ENCODE measurements around the gene TRAK1. TPM values are rescaled to one million over a fixed set of nuclear protein-coding genes. Genes with fewer than 3 reads are reported as not detected.

Gene TRAK1
- total RNA-seq, 1 donor from 2014 or later = 36.1 TPM

GRCh38 chr3:42127226-42127625 is 36.1 kb downstream of the TRAK1 start:
- no peak for DNase-seq (ENCODE audit: low read depth)
- Histone ChIP-seq H3K4me3 (ENCODE audit: low read depth, low read length) (no peak overlapping the region), H3K36me3 (ENCODE audit: control insufficient read depth, insufficient read depth, low read length) (peaks cover 4% of the 10 kb centered on the region), H3K27me3 (ENCODE audit: control insufficient read depth, insufficient read depth, low read length) (no peaks in the 10 kb centered on the region)
- no peak for TF ChIP-seq CTCF (IDR thresholded peaks at IDR 0.05; ENCODE audit: insufficient read depth, low read length, severe bottlenecking)
- no peak for FAIRE-seq

- Histone ChIP-seq H3K27me3 (ENCODE audit: control insufficient read depth, insufficient read depth, low read length) (no peaks in the 10 kb centered on the region), H3K36me3 (ENCODE audit: control insufficient read depth, insufficient read depth, low read length) (peaks cover 4% of the 10 kb centered on the region), H3K4me3 (ENCODE audit: low read depth, low read length) (no peak overlapping the region)
- no peak for DNase-seq (ENCODE audit: low read depth)
- TF ChIP-seq CTCF (IDR thresholded peaks at IDR 0.05; ENCODE audit: insufficient read depth, low read length, severe bottlenecking) = no peak
- no peak for FAIRE-seq
Observed at GRCh38 chr3:42128526-42128925, 37.4 kb downstream of the TRAK1 start.

- TF ChIP-seq CTCF (IDR thresholded peaks at IDR 0.05; ENCODE audit: insufficient read depth, low read length, severe bottlenecking) = no peak
- no peaks in the 10 kb centered on the region for H3K27me3 ChIP-seq (ENCODE audit: control insufficient read depth, insufficient read depth, low read length)
- no peak overlapping the region for H3K4me3 ChIP-seq (ENCODE audit: low read depth, low read length)
- DNase-seq (ENCODE audit: low read depth) (peak; percentile 95), FAIRE-seq (no peak)
- peaks cover 4% of the 10 kb centered on the region for H3K36me3 ChIP-seq (ENCODE audit: control insufficient read depth, insufficient read depth, low read length)
Observed at GRCh38 chr3:42129014-42129953, 38.1 kb downstream of the TRAK1 start.

GRCh38 chr3:42130007-42130328 is 38.8 kb downstream of the TRAK1 start:
- Histone ChIP-seq H3K4me3 (ENCODE audit: low read depth, low read length) (no peak overlapping the region), H3K27me3 (ENCODE audit: control insufficient read depth, insufficient read depth, low read length) (no peaks in the 10 kb centered on the region), H3K36me3 (ENCODE audit: control insufficient read depth, insufficient read depth, low read length) (peaks cover 4% of the 10 kb centered on the region)
- no peak for TF ChIP-seq CTCF (IDR thresholded peaks at IDR 0.05; ENCODE audit: insufficient read depth, low read length, severe bottlenecking)
- DNase-seq (ENCODE audit: low read depth) (no peak), FAIRE-seq (no peak)

- H3K36me3 ChIP-seq (ENCODE audit: control insufficient read depth, insufficient read depth, low read length) = peaks cover 1% of the 10 kb centered on the region
- TF ChIP-seq CTCF (IDR thresholded peaks at IDR 0.05; ENCODE audit: insufficient read depth, low read length, severe bottlenecking) = no peak
- H3K4me3 ChIP-seq (ENCODE audit: low read depth, low read length) = no peak overlapping the region
- DNase-seq (ENCODE audit: low read depth) = peak; percentile 55
- FAIRE-seq = no peak
- no peaks in the 10 kb centered on the region for H3K27me3 ChIP-seq (ENCODE audit: control insufficient read depth, insufficient read depth, low read length)
Observed at GRCh38 chr3:42130329-42131070, 39.3 kb downstream of the TRAK1 start.

Measured in bronchial epithelial cell (primary cell).